BE2C (cell line): ENCODE results near the gene OR2D3. TPM values are rescaled to one million over a fixed set of nuclear protein-coding genes. Genes with fewer than 3 reads are reported as not detected.
"Not testable (repeated sequence)": the region's sequence is repeated elsewhere in the genome, so short reads cannot be mapped to it uniquely, and the experiment has no call there.

Source experiments
- DNase-seq: peaks from one replicate; pipeline ENCODE4 v3.0.0-alpha.2; 2020
- H3K27me3 ChIP-seq: fragments of 250-450 bp; sonication (Bioruptor Pico); 2 replicates; pipeline ENCODE4 v1.5.1; 2020; ENCODE audit warnings: mild to moderate bottlenecking
- H3K36me3 ChIP-seq: fragments of 250-450 bp; sonication (Bioruptor Pico); 2 replicates; pipeline ENCODE4 v1.5.1; 2020; ENCODE audit warnings: mild to moderate bottlenecking
- H3K4me1 ChIP-seq: fragments of 250-450 bp; sonication (Bioruptor Pico); 2 replicates; pipeline ENCODE4 v1.5.1; 2020
- H3K4me3 ChIP-seq: 2 replicates; pipeline ENCODE4 v1.5.1; 2011; ENCODE audit warnings: low read depth, low read length
- H3K9me3 ChIP-seq: fragments of 250-450 bp; sonication (Bioruptor Pico); 2 replicates; pipeline ENCODE4 v1.5.1; 2020
- CTCF ChIP-seq: IDR thresholded peaks from 2 replicates; pipeline ENCODE4 v1.5.1; 2012; ENCODE audit warnings: mild to moderate bottlenecking, low read depth, low read length
- polyA plus RNA-seq: library from polyadenylated mRNA; unstranded; fragments of >200 nt; gene quantifications from one replicate; pipeline ENCODE4 v1.2.1, GENCODE V29; 2012; ENCODE audit warnings: low read depth, missing spikeins; ENCODE audit not compliant: insufficient read length, insufficient read depth

The OR2D3 gene
- not detected for polyA plus RNA-seq

GRCh38 chr11:6920702-6921101 lies at the start of gene OR2D3:
TSS of gene OR2D3 (plus strand) at chr11:6921002. CDS start at chr11:6921002, 0 bp downstream.
- Histone ChIP-seq H3K27me3 (no peaks in the 10 kb centered on the region), H3K36me3 (no peaks in the 10 kb centered on the region), H3K9me3 (no peaks in the 10 kb centered on the region), H3K4me3 (no peak within 1 kb of the TSS), H3K4me1 (no peaks in the 10 kb centered on the region)
- DNase-seq: no peak
- no peak for TF ChIP-seq CTCF

- H3K36me3 ChIP-seq: no peaks in the 10 kb centered on the region
- H3K4me3 ChIP-seq: no peak overlapping the region
- no peaks in the 10 kb centered on the region for H3K27me3 ChIP-seq
- no peaks in the 10 kb centered on the region for H3K9me3 ChIP-seq
- no peak for DNase-seq
- no peaks in the 10 kb centered on the region for H3K4me1 ChIP-seq
- TF ChIP-seq CTCF: no peak
These were observed 49.5 kb upstream of the OR2D3 start for GRCh38 chr11:6871278-6871677.

GRCh38 chr11:6875761-6876160 lies 45.0 kb upstream of the OR2D3 start:
- H3K9me3 ChIP-seq: no peaks in the 10 kb centered on the region
- no peak for DNase-seq
- TF ChIP-seq CTCF: no peak

GRCh38 chr11:6876325-6876724 lies 44.5 kb upstream of the OR2D3 start, which contains the start of gene OR10A4:
TSS of gene OR10A4 (plus strand) at chr11:6876625. CDS start at chr11:6876648, 23 bp downstream.
- no peaks in the 10 kb centered on the region for H3K36me3 ChIP-seq
- no peaks in the 10 kb centered on the region for H3K4me1 ChIP-seq
- no peak for DNase-seq
- H3K27me3 ChIP-seq: no peaks in the 10 kb centered on the region
- TF ChIP-seq CTCF: no peak
- no peaks in the 10 kb centered on the region for H3K9me3 ChIP-seq
- H3K4me3 ChIP-seq: no peak within 1 kb of the TSS

More at GRCh38 chr11:6875761-6876160, 45.0 kb upstream of the OR2D3 start:
- Histone ChIP-seq H3K4me3 (no peak overlapping the region), H3K4me1 (no peaks in the 10 kb centered on the region), H3K36me3 (no peaks in the 10 kb centered on the region), H3K27me3 (no peaks in the 10 kb centered on the region)

- no peak for DNase-seq
- Histone ChIP-seq H3K4me1 (no peaks in the 10 kb centered on the region), H3K36me3 (no peaks in the 10 kb centered on the region), H3K4me3 (no peak overlapping the region), H3K9me3 (no peaks in the 10 kb centered on the region), H3K27me3 (no peaks in the 10 kb centered on the region)
- TF ChIP-seq CTCF: no peak
These were observed 43.9 kb upstream of the OR2D3 start for GRCh38 chr11:6876914-6877313.

GRCh38 chr11:6882751-6883150 lies 38.1 kb upstream of the OR2D3 start:
- H3K4me3 ChIP-seq: no peak overlapping the region
- DNase-seq: no peak
- no peaks in the 10 kb centered on the region for H3K9me3 ChIP-seq
- no peak for TF ChIP-seq CTCF
- no peaks in the 10 kb centered on the region for H3K4me1 ChIP-seq
- no peaks in the 10 kb centered on the region for H3K27me3 ChIP-seq
- no peaks in the 10 kb centered on the region for H3K36me3 ChIP-seq

GRCh38 chr11:6887711-6888110 lies 33.1 kb upstream of the OR2D3 start:
- not testable (repeated sequence) for H3K36me3 ChIP-seq, H3K4me1 ChIP-seq, H3K4me3 ChIP-seq, H3K27me3 ChIP-seq, DNase-seq, H3K9me3 ChIP-seq
